Measurements from ENCODE around the gene SCYL1.
A peak's percentile ranks its signal among the peaks of the same experiment; 100 is the strongest.

SCYL1 gene

GRCh38 chr11:65493367-65494176, 31.3 kb upstream of the SCYL1 start:
- no peak for DNase-seq (ENCODE audit: low read depth in 2 of 2)

- DNase-seq (ENCODE audit: low read depth in 2 of 2) = no peak
These were observed 28.4 kb upstream of the SCYL1 start for GRCh38 chr11:65496304-65497140.

- DNase-seq (ENCODE audit: low read depth in 2 of 2) = peak; percentile 96 to 97
These were observed 27.5 kb upstream of the SCYL1 start for GRCh38 chr11:65497141-65498041.

GRCh38 chr11:65498042-65498726, 26.7 kb upstream of the SCYL1 start:
- peak in 1 of 2 donors; percentile 43 for DNase-seq (ENCODE audit: low read depth in 2 of 2)

GRCh38 chr11:65498727-65498976, 26.2 kb upstream of the SCYL1 start:
- DNase-seq (ENCODE audit: low read depth in 2 of 2) = no peak

- DNase-seq (ENCODE audit: low read depth in 2 of 2) = peak; percentile 88 to 93
These were observed 25.7 kb upstream of the SCYL1 start, which contains the start of gene MALAT1 for GRCh38 chr11:65498977-65499712. MALAT1 (plus strand) TSS chr11:65499045.

GRCh38 chr11:65499713-65500386, 25.0 kb upstream of the SCYL1 start:
- DNase-seq (ENCODE audit: low read depth in 2 of 2) = no peak

GRCh38 chr11:65500387-65501185, 24.3 kb upstream of the SCYL1 start:
- DNase-seq (ENCODE audit: low read depth in 2 of 2) = no peak

GRCh38 chr11:65501186-65501471, 23.8 kb upstream of the SCYL1 start:
- no peak for DNase-seq (ENCODE audit: low read depth in 2 of 2)

- DNase-seq (ENCODE audit: low read depth in 2 of 2) = no peak
These were observed 23.2 kb upstream of the SCYL1 start for GRCh38 chr11:65501472-65502273.

- DNase-seq (ENCODE audit: low read depth in 2 of 2) = no peak
These were observed 22.7 kb upstream of the SCYL1 start for GRCh38 chr11:65502274-65502554.

- DNase-seq (ENCODE audit: low read depth in 2 of 2) = no peak
These were observed 22.1 kb upstream of the SCYL1 start for GRCh38 chr11:65502555-65503367.

GRCh38 chr11:65503368-65503948, 21.4 kb upstream of the SCYL1 start:
- DNase-seq (ENCODE audit: low read depth in 2 of 2) = no peak

- no peak for DNase-seq (ENCODE audit: low read depth in 2 of 2)
These were observed 20.8 kb upstream of the SCYL1 start for GRCh38 chr11:65503949-65504673.

- DNase-seq (ENCODE audit: low read depth in 2 of 2) = no peak
These were observed 20.0 kb upstream of the SCYL1 start for GRCh38 chr11:65504674-65505465.

All from stimulated activated CD8-positive, alpha-beta memory T cell treated with anti-CD3 and anti-CD28 coated beads, Interleukin-7, amount 100 ng/mL, for 1 hour (primary cell).